GM19372 (cell line): ENCODE results near the gene ZNF546.

Experiments used
- ATAC-seq: cut with Tn5 transposase; IDR thresholded peaks from one replicate; pipeline ENCODE4 v1.9.1; 2021; ENCODE audit warnings: mild to moderate bottlenecking, low read depth, moderate library complexity; ENCODE audit not compliant: unreplicated experiment

The ZNF546 gene

GRCh38 chr19:40053491-40053890 lies 56.6 kb downstream of the ZNF546 start:
- no peak for ATAC-seq

GRCh38 chr19:40054632-40055031 lies 57.8 kb downstream of the ZNF546 start:
- no peak for ATAC-seq

DNA sequence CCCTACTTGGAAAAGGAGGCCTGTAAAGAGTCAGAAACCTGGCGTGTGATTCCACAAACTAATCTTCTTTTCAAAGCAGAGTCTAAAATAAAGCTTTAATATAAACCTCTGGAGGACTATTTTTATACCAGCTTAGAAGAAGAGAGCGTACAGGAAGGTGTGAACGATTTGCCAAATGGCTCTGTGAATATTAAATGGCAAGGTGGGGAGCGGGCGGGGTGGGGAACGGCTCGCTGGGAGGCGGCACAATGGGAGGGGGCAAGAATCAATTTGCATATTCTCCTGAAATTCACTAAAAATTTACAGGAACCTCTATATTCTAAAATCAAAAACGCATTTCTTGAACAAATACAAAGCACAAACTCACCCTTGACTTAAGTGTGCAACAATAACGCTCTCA lies 58.2 kb downstream of the ZNF546 start:
- ATAC-seq: no peak

DNA sequence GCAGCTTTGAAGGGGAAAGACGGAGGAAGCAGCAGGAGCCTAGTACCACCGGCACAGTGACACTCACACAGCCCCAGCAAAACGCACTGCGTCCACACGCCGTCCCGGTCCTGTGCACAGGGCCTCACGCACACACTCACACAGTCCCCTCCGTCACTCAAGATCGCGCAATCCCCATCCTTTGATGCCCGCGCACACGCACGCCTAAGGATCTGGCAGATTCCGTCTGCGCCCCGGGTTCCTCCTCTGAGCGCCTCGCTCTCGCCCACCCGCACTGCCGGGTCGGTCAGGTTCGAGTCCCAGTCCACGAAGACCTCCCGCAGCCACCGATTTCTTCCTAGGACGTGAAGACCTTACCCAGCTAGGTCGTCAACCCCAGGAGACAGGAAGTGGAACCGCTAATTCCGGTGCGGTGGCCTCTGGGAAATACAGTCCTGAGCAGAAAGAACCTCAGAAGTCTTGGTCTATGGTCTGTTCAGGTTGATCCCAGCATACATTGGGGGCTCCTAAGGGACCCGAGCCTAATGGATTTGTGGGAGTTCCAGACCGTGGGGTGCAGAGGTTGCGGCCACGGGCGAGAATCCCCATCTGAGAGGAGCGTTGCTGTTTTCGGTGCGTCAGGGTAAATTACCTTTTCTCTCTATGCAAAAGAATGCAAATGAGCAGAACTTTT lies 59.1 kb downstream of the ZNF546 start, which contains the start of gene ZNF780B:
ZNF780B (minus strand) TSS at position 400 of the 673 bp plus-strand sequence. CDS start 5,899 bp downstream, outside the sequence.
- peak; percentile 59 for ATAC-seq

DNA sequence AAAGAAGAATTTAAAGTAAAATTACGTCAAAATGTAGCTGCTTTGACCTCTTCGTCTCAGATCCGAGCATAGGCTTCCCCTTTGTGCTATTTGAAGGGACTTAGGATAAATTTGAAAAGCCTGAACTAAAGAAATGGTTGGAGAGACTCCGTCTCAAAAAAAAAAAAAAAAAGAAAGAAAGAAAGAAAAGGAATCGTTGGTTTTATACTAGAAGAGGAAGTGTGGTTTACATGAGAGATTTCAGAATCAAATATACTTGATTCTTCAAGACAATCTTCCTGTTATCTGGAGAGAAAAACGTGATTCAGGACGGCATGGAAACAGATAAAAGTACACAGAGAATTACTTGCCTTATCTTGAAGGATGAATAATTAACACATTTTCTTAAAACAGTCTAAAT lies 59.6 kb downstream of the ZNF546 start:
- ATAC-seq: no peak

DNA sequence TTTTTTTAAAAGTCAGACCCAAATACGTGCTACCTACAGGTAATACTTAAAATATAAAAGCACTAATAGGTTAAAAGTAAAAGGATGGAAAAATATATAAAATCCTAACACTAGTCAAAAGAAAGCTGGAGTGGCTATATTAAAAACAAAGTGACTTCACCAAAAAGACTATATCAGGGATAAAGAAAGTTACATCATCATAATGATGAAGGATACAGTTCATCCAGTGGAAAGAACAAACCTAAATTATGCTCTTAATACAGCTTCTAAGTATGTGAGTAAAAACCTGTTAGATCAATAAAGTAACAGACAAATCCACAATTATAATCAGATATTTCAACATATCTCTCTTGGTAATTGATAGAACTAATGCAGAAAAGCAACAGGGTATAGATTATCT lies 60.3 kb downstream of the ZNF546 start:
- no peak for ATAC-seq

- ATAC-seq: no peak
These were observed 62.8 kb downstream of the ZNF546 start for GRCh38 chr19:40059624-40060023.

DNA sequence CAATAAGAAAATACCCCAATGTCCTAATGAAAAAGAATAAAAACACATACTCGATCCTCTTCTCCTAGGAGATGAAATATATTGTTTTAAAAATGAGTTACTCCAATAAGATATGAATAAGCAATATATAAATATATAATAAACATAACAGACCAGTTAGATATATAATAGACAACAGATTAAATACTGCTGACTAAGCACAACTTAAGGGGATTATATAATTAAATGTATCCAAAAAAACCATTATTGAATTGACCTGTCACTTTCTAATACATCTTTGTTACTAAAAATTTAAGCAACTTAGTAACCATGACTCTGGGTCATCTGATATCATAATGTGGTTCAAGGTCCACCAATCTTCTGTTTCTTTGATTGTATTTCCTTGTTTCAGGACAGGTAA lies 73.2 kb downstream of the ZNF546 start:
- no peak for ATAC-seq
